Right lobe of liver (tissue), 4 donors: ENCODE results near the gene PGRMC2.

Experiments
- POLR2A ChIP-seq: fragments of 450-650 bp; IDR thresholded peaks from one replicate; pipeline ENCODE4 v1.6.1; 2017; ENCODE audit warnings: antibody characterized with exemption, mild to moderate bottlenecking
- TF ChIP-seq, protein P1 (sequence below), 4 donors: fragments of 200-600 bp in 3 of 4; fragments of 450-650 bp in 1 of 4; IDR thresholded peaks; one replicate each; pipeline versions ENCODE4 v1.5.1 to v1.8.0; 2016 to 2022; ENCODE audit warnings: antibody characterized with exemption in 4 of 4, mild to moderate bottlenecking in 2 of 4
- donor health status: DM: no; HTN: no; CAD: no.
- donor health status: DM: no; HTN: no; CAD: no.
- donor health status: DM: no; HTN: yes; CAD: no.

DNA sequence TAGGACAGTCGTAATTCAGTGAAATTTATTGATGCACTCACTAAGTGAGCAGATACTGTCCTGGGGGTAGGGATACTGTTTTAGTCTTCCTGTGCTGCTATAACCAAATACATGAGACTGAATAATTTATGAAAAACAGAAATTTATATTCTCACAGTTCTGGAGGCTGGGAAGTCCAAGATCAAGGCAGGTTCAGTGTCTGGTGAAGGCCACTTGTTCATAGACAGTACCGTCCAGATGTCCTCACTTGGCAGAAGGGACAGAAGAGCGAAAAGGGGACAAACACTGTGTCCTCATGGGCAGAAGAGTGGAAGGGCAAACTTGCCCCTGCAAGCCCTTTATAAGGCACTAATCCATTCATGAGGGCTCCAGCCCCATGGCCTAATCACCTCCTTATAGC, 45.6 kb downstream of the PGRMC2 start:
- TF ChIP-seq, protein P1, sequence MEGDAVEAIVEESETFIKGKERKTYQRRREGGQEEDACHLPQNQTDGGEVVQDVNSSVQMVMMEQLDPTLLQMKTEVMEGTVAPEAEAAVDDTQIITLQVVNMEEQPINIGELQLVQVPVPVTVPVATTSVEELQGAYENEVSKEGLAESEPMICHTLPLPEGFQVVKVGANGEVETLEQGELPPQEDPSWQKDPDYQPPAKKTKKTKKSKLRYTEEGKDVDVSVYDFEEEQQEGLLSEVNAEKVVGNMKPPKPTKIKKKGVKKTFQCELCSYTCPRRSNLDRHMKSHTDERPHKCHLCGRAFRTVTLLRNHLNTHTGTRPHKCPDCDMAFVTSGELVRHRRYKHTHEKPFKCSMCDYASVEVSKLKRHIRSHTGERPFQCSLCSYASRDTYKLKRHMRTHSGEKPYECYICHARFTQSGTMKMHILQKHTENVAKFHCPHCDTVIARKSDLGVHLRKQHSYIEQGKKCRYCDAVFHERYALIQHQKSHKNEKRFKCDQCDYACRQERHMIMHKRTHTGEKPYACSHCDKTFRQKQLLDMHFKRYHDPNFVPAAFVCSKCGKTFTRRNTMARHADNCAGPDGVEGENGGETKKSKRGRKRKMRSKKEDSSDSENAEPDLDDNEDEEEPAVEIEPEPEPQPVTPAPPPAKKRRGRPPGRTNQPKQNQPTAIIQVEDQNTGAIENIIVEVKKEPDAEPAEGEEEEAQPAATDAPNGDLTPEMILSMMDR (IDR thresholded peaks at IDR 0.05): no peak
- no peak for TF ChIP-seq POLR2A
